GM12875 (cell line): ENCODE measurements around the gene GGCT.
"Not testable (repeated sequence)": the region's sequence is repeated elsewhere in the genome, so short reads cannot be mapped to it uniquely, and the experiment has no call there.

ENCODE experiments used
- H3K4me3 ChIP-seq: one replicate; pipeline ENCODE4 v1.5.1; 2011; ENCODE audit warnings: low read depth, low read length, control low read depth
- TF ChIP-seq, protein P1 (sequence below): IDR thresholded peaks from 2 replicates; pipeline ENCODE4 v1.5.1; 2011; ENCODE audit warnings: low read depth, mild to moderate bottlenecking, control low read depth, inconsistent platforms, low read length, moderate library complexity, borderline replicate concordance; ENCODE audit not compliant: insufficient read depth

Gene GGCT

GRCh38 chr7:30493228-30493627, 11.4 kb downstream of the GGCT start:
- TF ChIP-seq, protein P1, sequence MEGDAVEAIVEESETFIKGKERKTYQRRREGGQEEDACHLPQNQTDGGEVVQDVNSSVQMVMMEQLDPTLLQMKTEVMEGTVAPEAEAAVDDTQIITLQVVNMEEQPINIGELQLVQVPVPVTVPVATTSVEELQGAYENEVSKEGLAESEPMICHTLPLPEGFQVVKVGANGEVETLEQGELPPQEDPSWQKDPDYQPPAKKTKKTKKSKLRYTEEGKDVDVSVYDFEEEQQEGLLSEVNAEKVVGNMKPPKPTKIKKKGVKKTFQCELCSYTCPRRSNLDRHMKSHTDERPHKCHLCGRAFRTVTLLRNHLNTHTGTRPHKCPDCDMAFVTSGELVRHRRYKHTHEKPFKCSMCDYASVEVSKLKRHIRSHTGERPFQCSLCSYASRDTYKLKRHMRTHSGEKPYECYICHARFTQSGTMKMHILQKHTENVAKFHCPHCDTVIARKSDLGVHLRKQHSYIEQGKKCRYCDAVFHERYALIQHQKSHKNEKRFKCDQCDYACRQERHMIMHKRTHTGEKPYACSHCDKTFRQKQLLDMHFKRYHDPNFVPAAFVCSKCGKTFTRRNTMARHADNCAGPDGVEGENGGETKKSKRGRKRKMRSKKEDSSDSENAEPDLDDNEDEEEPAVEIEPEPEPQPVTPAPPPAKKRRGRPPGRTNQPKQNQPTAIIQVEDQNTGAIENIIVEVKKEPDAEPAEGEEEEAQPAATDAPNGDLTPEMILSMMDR: no peak
- no peak overlapping the region for H3K4me3 ChIP-seq

GRCh38 chr7:30491417-30491816, 13.2 kb downstream of the GGCT start:
- TF ChIP-seq, protein P1: no peak

DNA sequence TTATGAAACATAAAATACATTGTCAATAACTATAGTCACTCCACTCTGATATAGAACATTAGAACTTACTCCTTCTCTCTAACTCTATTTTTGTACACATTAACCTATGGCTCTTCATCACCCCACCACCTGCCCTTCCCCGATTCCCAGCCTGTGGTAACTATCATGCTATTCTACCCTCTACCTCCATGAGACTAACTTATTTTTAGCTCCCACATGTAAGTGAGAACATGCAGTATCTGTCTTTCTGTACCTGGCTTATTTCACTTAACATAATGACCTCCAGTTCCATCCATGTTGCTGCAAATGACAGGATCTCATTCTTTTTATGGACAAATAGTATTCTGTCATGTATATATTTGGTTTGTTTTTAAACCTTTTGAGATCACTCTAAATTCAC, 17.3 kb downstream of the GGCT start:
- H3K4me3 ChIP-seq: no peak overlapping the region
- TF ChIP-seq, protein P1: no peak

More at GRCh38 chr7:30491417-30491816, 13.2 kb downstream of the GGCT start:
- H3K4me3 ChIP-seq: no peak overlapping the region

GRCh38 chr7:30485667-30486066, 19.0 kb downstream of the GGCT start:
- TF ChIP-seq, protein P1: no peak
- H3K4me3 ChIP-seq: no peak overlapping the region

GRCh38 chr7:30481416-30481815, 23.2 kb downstream of the GGCT start:
- not testable (repeated sequence) for H3K4me3 ChIP-seq

- TF ChIP-seq, protein P1: no peak
- H3K4me3 ChIP-seq: peak overlapping the region; percentile 74
Measured at GRCh38 chr7:30479202-30480120, 25.2 kb downstream of the GGCT start.

GRCh38 chr7:30478349-30479201, 26.1 kb downstream of the GGCT start, which contains the start of gene NOD1:
Gene NOD1 (minus strand): TSS chr7:30478784. CDS start chr7:30456921, 21,863 bp downstream.
- TF ChIP-seq, protein P1: 0 out of 2 replicates have a peak, but pooled peaks have one; percentile 1
- H3K4me3 ChIP-seq: peak within 1 kb of the TSS; percentile 74
